OCI-LY3 (cell line): ENCODE data around the gene GAB1.

Experiments
- EZH2phosphoT487 ChIP-seq: fragments of 200-600 bp; shearing (Covaris generic); IDR thresholded peaks from 2 replicates; pipeline ENCODE4 v1.6.1; 2018; ENCODE audit warnings: antibody characterized with exemption, mixed run types, low read depth
- TF ChIP-seq, protein P1 (sequence below): fragments of 200-600, 300-600 bp; sonication (generic); IDR thresholded peaks from 2 replicates; pipeline ENCODE4 v1.5.1; 2014; ENCODE audit warnings: antibody characterized with exemption, low read length, low read depth

DNA sequence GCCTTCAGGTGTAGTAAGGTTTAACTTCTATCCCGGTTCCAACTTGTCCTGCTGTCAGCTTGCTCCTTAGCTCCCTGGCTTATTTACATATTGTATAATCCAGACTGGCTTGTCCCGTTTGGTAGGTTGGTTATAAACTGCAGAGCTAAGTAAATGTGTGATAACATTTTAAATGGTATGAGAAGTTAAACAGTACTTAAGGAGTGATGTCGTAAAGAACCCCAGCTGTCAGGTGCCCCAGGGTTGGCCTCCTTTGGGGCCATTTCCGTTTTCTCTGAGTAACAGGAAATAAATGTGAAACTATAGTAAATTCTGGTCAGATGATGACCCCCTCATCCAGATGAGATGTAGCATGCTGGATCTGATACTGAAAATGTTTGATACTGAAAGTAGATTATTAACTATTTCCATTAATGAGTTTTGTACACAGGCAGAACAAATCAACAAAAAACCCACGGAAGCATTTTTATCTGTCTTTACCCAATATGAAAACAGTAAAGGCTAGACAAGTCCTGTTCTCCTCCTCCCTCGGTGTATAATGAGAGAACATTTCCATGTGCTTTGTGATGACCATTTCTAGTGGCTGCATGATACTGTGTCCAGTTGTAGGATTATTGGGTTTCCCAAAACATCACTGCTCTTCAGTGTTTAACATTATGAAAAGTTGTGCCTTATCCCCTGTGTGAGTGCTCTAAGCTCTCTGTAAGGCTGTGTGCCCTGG is 22.4 kb downstream of the GAB1 start:
- TF ChIP-seq, protein P1, sequence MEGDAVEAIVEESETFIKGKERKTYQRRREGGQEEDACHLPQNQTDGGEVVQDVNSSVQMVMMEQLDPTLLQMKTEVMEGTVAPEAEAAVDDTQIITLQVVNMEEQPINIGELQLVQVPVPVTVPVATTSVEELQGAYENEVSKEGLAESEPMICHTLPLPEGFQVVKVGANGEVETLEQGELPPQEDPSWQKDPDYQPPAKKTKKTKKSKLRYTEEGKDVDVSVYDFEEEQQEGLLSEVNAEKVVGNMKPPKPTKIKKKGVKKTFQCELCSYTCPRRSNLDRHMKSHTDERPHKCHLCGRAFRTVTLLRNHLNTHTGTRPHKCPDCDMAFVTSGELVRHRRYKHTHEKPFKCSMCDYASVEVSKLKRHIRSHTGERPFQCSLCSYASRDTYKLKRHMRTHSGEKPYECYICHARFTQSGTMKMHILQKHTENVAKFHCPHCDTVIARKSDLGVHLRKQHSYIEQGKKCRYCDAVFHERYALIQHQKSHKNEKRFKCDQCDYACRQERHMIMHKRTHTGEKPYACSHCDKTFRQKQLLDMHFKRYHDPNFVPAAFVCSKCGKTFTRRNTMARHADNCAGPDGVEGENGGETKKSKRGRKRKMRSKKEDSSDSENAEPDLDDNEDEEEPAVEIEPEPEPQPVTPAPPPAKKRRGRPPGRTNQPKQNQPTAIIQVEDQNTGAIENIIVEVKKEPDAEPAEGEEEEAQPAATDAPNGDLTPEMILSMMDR: no peak
- TF ChIP-seq EZH2phosphoT487: no peak
